SK-N-MC (cell line): ENCODE measurements around the gene SLC1A7.

Experiments used
- DNase-seq: peaks from one replicate; pipeline ENCODE4 v3.0.0-alpha.2; 2011; ENCODE audit warnings: low read depth, low spot score
- H3K27ac ChIP-seq: fragments of 200-600 bp; sonication (generic); 2 replicates; pipeline ENCODE4 v1.5.1; 2016; ENCODE audit warnings: mixed run types
- H3K36me3 ChIP-seq: fragments of 200-600 bp; sonication (generic); 2 replicates; pipeline ENCODE4 v1.6.1; 2017; ENCODE audit warnings: antibody characterized with exemption, low read length, mixed read lengths; ENCODE audit not compliant: insufficient read depth
- H3K4me3 ChIP-seq: fragments of 200-600 bp; sonication (generic); 2 replicates; pipeline ENCODE4 v1.5.1; 2016
- H3K9ac ChIP-seq: fragments of 200-600 bp; sonication (generic); 2 replicates; pipeline ENCODE4 v1.8.0; 2017; ENCODE audit warnings: mixed run types, mixed read lengths; ENCODE audit not compliant: insufficient read length
- H3K9me3 ChIP-seq: fragments of 200-600 bp; sonication (generic); 2 replicates; pipeline ENCODE4 v1.6.1; 2017; ENCODE audit warnings: low read depth, mild to moderate bottlenecking, antibody characterized with exemption, low read length, moderate library complexity, mixed read lengths
- EZH2 ChIP-seq: fragments of 200-600 bp; sonication (generic); IDR thresholded peaks from one replicate; pipeline ENCODE4 v1.6.1; 2017; ENCODE audit warnings: antibody characterized with exemption
- FOXP2 ChIP-seq: optimal IDR thresholded peaks from 2 replicates; pipeline ENCODE3; 2011; ENCODE audit warnings: mild to moderate bottlenecking, moderate library complexity; ENCODE audit not compliant: insufficient read depth; ENCODE audit errors: extremely low read length, control extremely low read depth
- POLR2AphosphoS5 ChIP-seq: IDR thresholded peaks from 2 replicates; pipeline ENCODE4 v1.6.1; 2012; ENCODE audit warnings: mild to moderate bottlenecking, low read depth, low read length, borderline replicate concordance

The SLC1A7 gene

GRCh38 chr1:53126495-53126894 lies 15.9 kb downstream of the SLC1A7 start:
- no peak overlapping the region for H3K4me3 ChIP-seq
- H3K27ac ChIP-seq: no peak overlapping the region
- H3K9me3 ChIP-seq: no peaks in the 10 kb centered on the region
- no peaks in the 10 kb centered on the region for H3K36me3 ChIP-seq
- no peak for TF ChIP-seq FOXP2
- no peak for TF ChIP-seq EZH2
- no peak for TF ChIP-seq POLR2AphosphoS5
- no peak overlapping the region for H3K9ac ChIP-seq
- no peak for DNase-seq

GRCh38 chr1:53125623-53126360 lies 16.6 kb downstream of the SLC1A7 start:
- Histone ChIP-seq H3K9me3 (no peaks in the 10 kb centered on the region), H3K9ac (no peak overlapping the region), H3K4me3 (no peak overlapping the region), H3K27ac (no peak overlapping the region), H3K36me3 (no peaks in the 10 kb centered on the region)
- TF ChIP-seq EZH2: no peak
- TF ChIP-seq FOXP2: no peak
- TF ChIP-seq POLR2AphosphoS5: no peak
- no peak for DNase-seq

GRCh38 chr1:53125122-53125521 lies 17.3 kb downstream of the SLC1A7 start:
- no peak overlapping the region for H3K9ac ChIP-seq
- no peak overlapping the region for H3K27ac ChIP-seq
- H3K9me3 ChIP-seq: no peaks in the 10 kb centered on the region
- no peak overlapping the region for H3K4me3 ChIP-seq
- TF ChIP-seq EZH2 (no peak), FOXP2 (no peak), POLR2AphosphoS5 (no peak)
- DNase-seq: no peak
- H3K36me3 ChIP-seq: no peaks in the 10 kb centered on the region

- Histone ChIP-seq H3K9me3 (no peaks in the 10 kb centered on the region), H3K27ac (no peak overlapping the region), H3K36me3 (no peaks in the 10 kb centered on the region), H3K9ac (no peak overlapping the region), H3K4me3 (no peak overlapping the region)
- no peak for DNase-seq
- no peak for TF ChIP-seq EZH2
- no peak for TF ChIP-seq FOXP2
- TF ChIP-seq POLR2AphosphoS5: no peak
Measured at GRCh38 chr1:53123453-53124140, 18.8 kb downstream of the SLC1A7 start.

- Histone ChIP-seq H3K9ac (no peak overlapping the region), H3K4me3 (no peak overlapping the region), H3K9me3 (no peaks in the 10 kb centered on the region), H3K27ac (no peak overlapping the region), H3K36me3 (no peaks in the 10 kb centered on the region)
- TF ChIP-seq EZH2 (no peak), POLR2AphosphoS5 (no peak), FOXP2 (no peak)
- no peak for DNase-seq
Measured at GRCh38 chr1:53122961-53123413, 19.5 kb downstream of the SLC1A7 start.

- TF ChIP-seq POLR2AphosphoS5 (no peak), FOXP2 (no peak), EZH2 (no peak)
- Histone ChIP-seq H3K36me3 (no peaks in the 10 kb centered on the region), H3K9me3 (no peaks in the 10 kb centered on the region), H3K4me3 (no peak overlapping the region), H3K9ac (no peak overlapping the region), H3K27ac (no peak overlapping the region)
- DNase-seq: no peak
Measured at GRCh38 chr1:53122201-53122885, 20.1 kb downstream of the SLC1A7 start.

- H3K4me3 ChIP-seq: no peak overlapping the region
- H3K27ac ChIP-seq: no peak overlapping the region
- TF ChIP-seq FOXP2: no peak
- no peaks in the 10 kb centered on the region for H3K36me3 ChIP-seq
- H3K9ac ChIP-seq: no peak overlapping the region
- no peaks in the 10 kb centered on the region for H3K9me3 ChIP-seq
- no peak for DNase-seq
Measured at GRCh38 chr1:53121319-53122172, 20.9 kb downstream of the SLC1A7 start.

- TF ChIP-seq EZH2 (no peak), FOXP2 (no peak), POLR2AphosphoS5 (no peak)
- Histone ChIP-seq H3K9me3 (no peaks in the 10 kb centered on the region), H3K36me3 (no peaks in the 10 kb centered on the region), H3K4me3 (no peak overlapping the region), H3K9ac (no peak overlapping the region), H3K27ac (no peak overlapping the region)
- no peak for DNase-seq
Measured at GRCh38 chr1:53120659-53121058, 21.8 kb downstream of the SLC1A7 start.
